SJCRH30 (cell line): ENCODE data around the gene DGKI. TPM values are rescaled to one million over a fixed set of nuclear protein-coding genes. Genes with fewer than 3 reads are reported as not detected.

Experiments
- DNase-seq, 2 experiments: peaks; one replicate each; pipeline ENCODE4 v3.0.0-alpha.2; 2015 to 2020
- H3K27ac ChIP-seq: fragments of 250-450 bp; sonication (Bioruptor Pico); 2 replicates; pipeline ENCODE4 v1.5.1; 2020; ENCODE audit warnings: mild to moderate bottlenecking, moderate library complexity
- H3K27me3 ChIP-seq: fragments of 250-450 bp; sonication (Bioruptor Pico); 2 replicates; pipeline ENCODE4 v1.5.1; 2020; ENCODE audit warnings: mild to moderate bottlenecking, moderate library complexity
- H3K36me3 ChIP-seq: fragments of 250-450 bp; sonication (Bioruptor Pico); 2 replicates; pipeline ENCODE4 v1.5.1; 2020; ENCODE audit warnings: mild to moderate bottlenecking, moderate library complexity
- H3K4me1 ChIP-seq: fragments of 250-450 bp; sonication (Bioruptor Pico); 2 replicates; pipeline ENCODE4 v1.5.1; 2020; ENCODE audit warnings: mild to moderate bottlenecking, moderate library complexity
- H3K4me3 ChIP-seq: fragments of 250-450 bp; sonication (Bioruptor Pico); 2 replicates; pipeline ENCODE4 v1.5.1; 2020; ENCODE audit warnings: mild to moderate bottlenecking, moderate library complexity
- H3K9me3 ChIP-seq: fragments of 250-450 bp; sonication (Bioruptor Pico); replicated peaks from 2 replicates; pipeline ENCODE4 v1.5.1; 2020; ENCODE audit warnings: mild to moderate bottlenecking, moderate library complexity
- total RNA-seq: library from RNA; depleted of rRNA; stranded (reverse); fragments of >200 nt; shearing (Covaris generic); gene quantifications from 2 replicates; pipeline ENCODE4 v1.2.3, GENCODE V29; 2014

Gene DGKI
- total RNA-seq, 1 experiment from 2014 or later: not detected

- H3K9me3 ChIP-seq: no peaks in the 10 kb centered on the region
- DNase-seq: no peak
- H3K27me3 ChIP-seq: peaks cover 2% of the 10 kb centered on the region; the same call in 1 of the 2 replicates
- H3K36me3 ChIP-seq: no peaks in the 10 kb centered on the region
- H3K4me1 ChIP-seq: no peaks in the 10 kb centered on the region
- no peak overlapping the region for H3K27ac ChIP-seq
- H3K4me3 ChIP-seq: no peak overlapping the region
These were observed 41.9 kb downstream of the DGKI start for GRCh38 chr7:137804836-137805235.

GRCh38 chr7:137801491-137801890 is 45.3 kb downstream of the DGKI start:
- no peaks in the 10 kb centered on the region for H3K36me3 ChIP-seq
- no peaks in the 10 kb centered on the region for H3K4me1 ChIP-seq
- peaks cover 2% of the 10 kb centered on the region; the same call in 1 of the 2 replicates for H3K27me3 ChIP-seq
- no peak overlapping the region for H3K4me3 ChIP-seq
- no peak overlapping the region for H3K27ac ChIP-seq
- DNase-seq: no peak
- no peaks in the 10 kb centered on the region for H3K9me3 ChIP-seq

- no peak for DNase-seq
- Histone ChIP-seq H3K36me3 (no peaks in the 10 kb centered on the region), H3K4me1 (no peaks in the 10 kb centered on the region), H3K27me3 (peaks cover 2% of the 10 kb centered on the region; the same call in 1 of the 2 replicates), H3K27ac (no peak overlapping the region), H3K9me3 (no peaks in the 10 kb centered on the region), H3K4me3 (no peak overlapping the region)
These were observed 45.8 kb downstream of the DGKI start for GRCh38 chr7:137801003-137801402.

GRCh38 chr7:137798073-137798763 is 48.6 kb downstream of the DGKI start:
- H3K27me3 ChIP-seq: no peaks in the 10 kb centered on the region
- H3K4me3 ChIP-seq: no peak overlapping the region
- no peaks in the 10 kb centered on the region for H3K9me3 ChIP-seq
- H3K27ac ChIP-seq: no peak overlapping the region
- no peaks in the 10 kb centered on the region for H3K36me3 ChIP-seq
- no peak for DNase-seq
- no peaks in the 10 kb centered on the region for H3K4me1 ChIP-seq

- DNase-seq: no peak
- Histone ChIP-seq H3K4me1 (no peaks in the 10 kb centered on the region), H3K27me3 (no peaks in the 10 kb centered on the region), H3K4me3 (no peak overlapping the region), H3K36me3 (no peaks in the 10 kb centered on the region), H3K27ac (no peak overlapping the region), H3K9me3 (no peaks in the 10 kb centered on the region)
These were observed 51.6 kb downstream of the DGKI start for GRCh38 chr7:137795211-137795610.

GRCh38 chr7:137791930-137792329 is 54.8 kb downstream of the DGKI start:
- Histone ChIP-seq H3K4me3 (no peak overlapping the region), H3K36me3 (no peaks in the 10 kb centered on the region), H3K4me1 (no peaks in the 10 kb centered on the region), H3K27me3 (no peaks in the 10 kb centered on the region), H3K27ac (no peak overlapping the region), H3K9me3 (no peaks in the 10 kb centered on the region)
- DNase-seq: no peak

GRCh38 chr7:137790828-137791227 is 55.9 kb downstream of the DGKI start:
- Histone ChIP-seq H3K4me3 (no peak overlapping the region), H3K27ac (no peak overlapping the region), H3K9me3 (no peaks in the 10 kb centered on the region), H3K27me3 (no peaks in the 10 kb centered on the region), H3K36me3 (no peaks in the 10 kb centered on the region), H3K4me1 (no peaks in the 10 kb centered on the region)
- no peak for DNase-seq

- H3K9me3 ChIP-seq: no peaks in the 10 kb centered on the region
- no peaks in the 10 kb centered on the region for H3K36me3 ChIP-seq
- no peaks in the 10 kb centered on the region for H3K4me1 ChIP-seq
These were observed 57.4 kb downstream of the DGKI start for GRCh38 chr7:137789215-137789882.

GRCh38 chr7:137787301-137787976 is 59.3 kb downstream of the DGKI start:
- H3K27me3 ChIP-seq: no peaks in the 10 kb centered on the region
- DNase-seq: no peak
- no peak overlapping the region for H3K27ac ChIP-seq
- no peaks in the 10 kb centered on the region for H3K9me3 ChIP-seq
- no peaks in the 10 kb centered on the region for H3K4me1 ChIP-seq
- H3K36me3 ChIP-seq: no peaks in the 10 kb centered on the region
- H3K4me3 ChIP-seq: no peak overlapping the region

More at GRCh38 chr7:137789215-137789882, 57.4 kb downstream of the DGKI start:
- no peaks in the 10 kb centered on the region for H3K27me3 ChIP-seq
- no peak overlapping the region for H3K4me3 ChIP-seq
- DNase-seq: no peak
- H3K27ac ChIP-seq: no peak overlapping the region

GRCh38 chr7:137778511-137778910 is 68.3 kb downstream of the DGKI start:
- no peaks in the 10 kb centered on the region for H3K9me3 ChIP-seq
- no peak for DNase-seq
- no peak overlapping the region for H3K27ac ChIP-seq
- H3K36me3 ChIP-seq: no peaks in the 10 kb centered on the region
- H3K4me1 ChIP-seq: no peaks in the 10 kb centered on the region
- no peak overlapping the region for H3K4me3 ChIP-seq
- H3K27me3 ChIP-seq: 0 out of 2 replicates have a peak, but pooled peaks cover 10% of the 10 kb centered on the region

- H3K36me3 ChIP-seq: no peaks in the 10 kb centered on the region
- no peak overlapping the region for H3K27ac ChIP-seq
- DNase-seq: no peak
- 0 out of 2 replicates have a peak, but pooled peaks cover 10% of the 10 kb centered on the region for H3K27me3 ChIP-seq
- no peaks in the 10 kb centered on the region for H3K9me3 ChIP-seq
- H3K4me1 ChIP-seq: no peaks in the 10 kb centered on the region
- H3K4me3 ChIP-seq: no peak overlapping the region
These were observed 72.0 kb downstream of the DGKI start for GRCh38 chr7:137774793-137775201.

GRCh38 chr7:137772748-137773147 is 74.0 kb downstream of the DGKI start:
- Histone ChIP-seq H3K27ac (no peak overlapping the region), H3K9me3 (no peaks in the 10 kb centered on the region), H3K36me3 (no peaks in the 10 kb centered on the region), H3K4me1 (no peaks in the 10 kb centered on the region), H3K4me3 (no peak overlapping the region), H3K27me3 (0 out of 2 replicates have a peak, but pooled peaks cover 5% of the 10 kb centered on the region)
- no peak for DNase-seq

GRCh38 chr7:137772316-137772715 is 74.5 kb downstream of the DGKI start:
- no peak overlapping the region for H3K4me3 ChIP-seq
- no peaks in the 10 kb centered on the region for H3K4me1 ChIP-seq
- no peaks in the 10 kb centered on the region for H3K9me3 ChIP-seq
- no peaks in the 10 kb centered on the region for H3K36me3 ChIP-seq
- H3K27ac ChIP-seq: no peak overlapping the region
- H3K27me3 ChIP-seq: 0 out of 2 replicates have a peak, but pooled peaks cover 4% of the 10 kb centered on the region
- no peak for DNase-seq

- Histone ChIP-seq H3K27ac (no peak overlapping the region), H3K27me3 (0 out of 2 replicates have a peak, but pooled peaks cover 4% of the 10 kb centered on the region), H3K36me3 (no peaks in the 10 kb centered on the region), H3K9me3 (no peaks in the 10 kb centered on the region), H3K4me1 (no peaks in the 10 kb centered on the region), H3K4me3 (no peak overlapping the region)
- no peak for DNase-seq
These were observed 75.1 kb downstream of the DGKI start for GRCh38 chr7:137771679-137772078.

- DNase-seq: no peak
- no peaks in the 10 kb centered on the region for H3K9me3 ChIP-seq
- no peaks in the 10 kb centered on the region for H3K36me3 ChIP-seq
- H3K4me1 ChIP-seq: no peaks in the 10 kb centered on the region
- H3K4me3 ChIP-seq: no peak overlapping the region
- 0 out of 2 replicates have a peak, but pooled peaks cover under 1% of the 10 kb centered on the region for H3K27me3 ChIP-seq
- no peak overlapping the region for H3K27ac ChIP-seq
These were observed 75.5 kb downstream of the DGKI start for GRCh38 chr7:137771273-137771672.
